H1 (cell line): ENCODE results near the gene LIPA. TPM values are rescaled to one million over a fixed set of nuclear protein-coding genes. Genes with fewer than 3 reads are reported as not detected.

Experiments used
- CEBPB ChIP-seq: IDR thresholded peaks from 2 replicates; pipeline ENCODE4 v1.6.1; 2012; ENCODE audit warnings: low read depth, low read length
- CHD1 ChIP-seq: IDR thresholded peaks from 2 replicates; pipeline ENCODE4 v1.6.1; 2012; ENCODE audit warnings: low read depth, low read length, improper control_type of control experiment
- KDM4A ChIP-seq: IDR thresholded peaks from one replicate; pipeline ENCODE4 v1.7.1; 2012; ENCODE audit warnings: low read depth, mild to moderate bottlenecking, moderate library complexity, low read length, inconsistent platforms; ENCODE audit not compliant: severe bottlenecking
- TEAD4 ChIP-seq: IDR thresholded peaks from 2 replicates; pipeline ENCODE4 v1.6.1; 2012; ENCODE audit warnings: low read depth, low read length, inconsistent platforms, mixed read lengths
- polyA plus RNA-seq, 7 experiments: library from polyadenylated mRNA; depleted of rRNA in 3 of 7; stranded (reverse) in 5 of 7; unstranded in 2 of 7; fragments of >200 nt in 5 of 7; fragments of 200-250 nt in 2 of 7; gene quantifications; 1 replicate in 5 of 7; 2 replicates in 1 of 7; 4 replicates in 1 of 7; pipeline versions ENCODE4 v1.2.1 to v1.2.3, GENCODE V29; 2011 to 2013; ENCODE audit warnings: missing spikeins in 2 of 7, mixed read lengths in 2 of 7
- total RNA-seq: library from RNA; stranded (reverse); fragmentation: NEBNext Ultra II Directional; extraction: Animal tissue kit (Norgen Biotek cat#: 25700); gene quantifications from 2 replicates; pipeline ENCODE4 v1.2.1, GENCODE V29; 2021
- TF ChIP-seq, protein P1 (sequence below): fragments of 300-600 bp; sonication (generic); IDR thresholded peaks from 2 replicates; pipeline ENCODE4 v1.7.1; 2012; ENCODE audit warnings: low read length, moderate library complexity, mild to moderate bottlenecking, inconsistent platforms; ENCODE audit not compliant: insufficient replicate concordance
- TF ChIP-seq, protein P2 (sequence below): IDR thresholded peaks from 2 replicates; pipeline ENCODE4 v1.6.1; 2012; ENCODE audit warnings: low read length, inconsistent platforms

Gene LIPA
- total and polyA plus RNA-seq, 2 of the 8 experiments (the other 6 are each of a cell fraction or from before 2014, with no cell fraction given): 18.1 to 32.4 TPM

DNA sequence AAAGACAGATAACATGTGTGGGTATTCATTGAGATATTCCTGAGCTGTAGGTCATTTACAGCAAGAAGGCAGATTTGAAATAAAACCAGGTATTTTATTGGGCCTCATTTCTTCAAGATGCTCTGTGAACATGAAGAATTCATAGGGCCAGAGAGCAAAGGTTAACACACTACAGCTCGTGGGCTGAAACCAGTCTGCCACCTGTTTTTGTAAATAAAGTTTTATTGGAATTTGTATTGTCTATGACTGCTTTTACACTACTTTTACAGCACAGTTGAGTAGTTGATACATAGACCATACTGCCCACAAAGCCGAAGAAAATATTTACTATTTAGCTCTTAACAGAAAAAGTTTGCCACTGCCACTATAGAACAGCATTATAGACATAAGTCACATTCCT lies 22.1 kb upstream of the LIPA start (continued):
- TF ChIP-seq, protein P1, sequence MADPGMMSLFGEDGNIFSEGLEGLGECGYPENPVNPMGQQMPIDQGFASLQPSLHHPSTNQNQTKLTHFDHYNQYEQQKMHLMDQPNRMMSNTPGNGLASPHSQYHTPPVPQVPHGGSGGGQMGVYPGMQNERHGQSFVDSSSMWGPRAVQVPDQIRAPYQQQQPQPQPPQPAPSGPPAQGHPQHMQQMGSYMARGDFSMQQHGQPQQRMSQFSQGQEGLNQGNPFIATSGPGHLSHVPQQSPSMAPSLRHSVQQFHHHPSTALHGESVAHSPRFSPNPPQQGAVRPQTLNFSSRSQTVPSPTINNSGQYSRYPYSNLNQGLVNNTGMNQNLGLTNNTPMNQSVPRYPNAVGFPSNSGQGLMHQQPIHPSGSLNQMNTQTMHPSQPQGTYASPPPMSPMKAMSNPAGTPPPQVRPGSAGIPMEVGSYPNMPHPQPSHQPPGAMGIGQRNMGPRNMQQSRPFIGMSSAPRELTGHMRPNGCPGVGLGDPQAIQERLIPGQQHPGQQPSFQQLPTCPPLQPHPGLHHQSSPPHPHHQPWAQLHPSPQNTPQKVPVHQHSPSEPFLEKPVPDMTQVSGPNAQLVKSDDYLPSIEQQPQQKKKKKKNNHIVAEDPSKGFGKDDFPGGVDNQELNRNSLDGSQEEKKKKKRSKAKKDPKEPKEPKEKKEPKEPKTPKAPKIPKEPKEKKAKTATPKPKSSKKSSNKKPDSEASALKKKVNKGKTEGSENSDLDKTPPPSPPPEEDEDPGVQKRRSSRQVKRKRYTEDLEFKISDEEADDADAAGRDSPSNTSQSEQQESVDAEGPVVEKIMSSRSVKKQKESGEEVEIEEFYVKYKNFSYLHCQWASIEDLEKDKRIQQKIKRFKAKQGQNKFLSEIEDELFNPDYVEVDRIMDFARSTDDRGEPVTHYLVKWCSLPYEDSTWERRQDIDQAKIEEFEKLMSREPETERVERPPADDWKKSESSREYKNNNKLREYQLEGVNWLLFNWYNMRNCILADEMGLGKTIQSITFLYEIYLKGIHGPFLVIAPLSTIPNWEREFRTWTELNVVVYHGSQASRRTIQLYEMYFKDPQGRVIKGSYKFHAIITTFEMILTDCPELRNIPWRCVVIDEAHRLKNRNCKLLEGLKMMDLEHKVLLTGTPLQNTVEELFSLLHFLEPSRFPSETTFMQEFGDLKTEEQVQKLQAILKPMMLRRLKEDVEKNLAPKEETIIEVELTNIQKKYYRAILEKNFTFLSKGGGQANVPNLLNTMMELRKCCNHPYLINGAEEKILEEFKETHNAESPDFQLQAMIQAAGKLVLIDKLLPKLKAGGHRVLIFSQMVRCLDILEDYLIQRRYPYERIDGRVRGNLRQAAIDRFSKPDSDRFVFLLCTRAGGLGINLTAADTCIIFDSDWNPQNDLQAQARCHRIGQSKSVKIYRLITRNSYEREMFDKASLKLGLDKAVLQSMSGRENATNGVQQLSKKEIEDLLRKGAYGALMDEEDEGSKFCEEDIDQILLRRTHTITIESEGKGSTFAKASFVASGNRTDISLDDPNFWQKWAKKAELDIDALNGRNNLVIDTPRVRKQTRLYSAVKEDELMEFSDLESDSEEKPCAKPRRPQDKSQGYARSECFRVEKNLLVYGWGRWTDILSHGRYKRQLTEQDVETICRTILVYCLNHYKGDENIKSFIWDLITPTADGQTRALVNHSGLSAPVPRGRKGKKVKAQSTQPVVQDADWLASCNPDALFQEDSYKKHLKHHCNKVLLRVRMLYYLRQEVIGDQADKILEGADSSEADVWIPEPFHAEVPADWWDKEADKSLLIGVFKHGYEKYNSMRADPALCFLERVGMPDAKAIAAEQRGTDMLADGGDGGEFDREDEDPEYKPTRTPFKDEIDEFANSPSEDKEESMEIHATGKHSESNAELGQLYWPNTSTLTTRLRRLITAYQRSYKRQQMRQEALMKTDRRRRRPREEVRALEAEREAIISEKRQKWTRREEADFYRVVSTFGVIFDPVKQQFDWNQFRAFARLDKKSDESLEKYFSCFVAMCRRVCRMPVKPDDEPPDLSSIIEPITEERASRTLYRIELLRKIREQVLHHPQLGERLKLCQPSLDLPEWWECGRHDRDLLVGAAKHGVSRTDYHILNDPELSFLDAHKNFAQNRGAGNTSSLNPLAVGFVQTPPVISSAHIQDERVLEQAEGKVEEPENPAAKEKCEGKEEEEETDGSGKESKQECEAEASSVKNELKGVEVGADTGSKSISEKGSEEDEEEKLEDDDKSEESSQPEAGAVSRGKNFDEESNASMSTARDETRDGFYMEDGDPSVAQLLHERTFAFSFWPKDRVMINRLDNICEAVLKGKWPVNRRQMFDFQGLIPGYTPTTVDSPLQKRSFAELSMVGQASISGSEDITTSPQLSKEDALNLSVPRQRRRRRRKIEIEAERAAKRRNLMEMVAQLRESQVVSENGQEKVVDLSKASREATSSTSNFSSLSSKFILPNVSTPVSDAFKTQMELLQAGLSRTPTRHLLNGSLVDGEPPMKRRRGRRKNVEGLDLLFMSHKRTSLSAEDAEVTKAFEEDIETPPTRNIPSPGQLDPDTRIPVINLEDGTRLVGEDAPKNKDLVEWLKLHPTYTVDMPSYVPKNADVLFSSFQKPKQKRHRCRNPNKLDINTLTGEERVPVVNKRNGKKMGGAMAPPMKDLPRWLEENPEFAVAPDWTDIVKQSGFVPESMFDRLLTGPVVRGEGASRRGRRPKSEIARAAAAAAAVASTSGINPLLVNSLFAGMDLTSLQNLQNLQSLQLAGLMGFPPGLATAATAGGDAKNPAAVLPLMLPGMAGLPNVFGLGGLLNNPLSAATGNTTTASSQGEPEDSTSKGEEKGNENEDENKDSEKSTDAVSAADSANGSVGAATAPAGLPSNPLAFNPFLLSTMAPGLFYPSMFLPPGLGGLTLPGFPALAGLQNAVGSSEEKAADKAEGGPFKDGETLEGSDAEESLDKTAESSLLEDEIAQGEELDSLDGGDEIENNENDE: no peak
- TF ChIP-seq, protein P2, sequence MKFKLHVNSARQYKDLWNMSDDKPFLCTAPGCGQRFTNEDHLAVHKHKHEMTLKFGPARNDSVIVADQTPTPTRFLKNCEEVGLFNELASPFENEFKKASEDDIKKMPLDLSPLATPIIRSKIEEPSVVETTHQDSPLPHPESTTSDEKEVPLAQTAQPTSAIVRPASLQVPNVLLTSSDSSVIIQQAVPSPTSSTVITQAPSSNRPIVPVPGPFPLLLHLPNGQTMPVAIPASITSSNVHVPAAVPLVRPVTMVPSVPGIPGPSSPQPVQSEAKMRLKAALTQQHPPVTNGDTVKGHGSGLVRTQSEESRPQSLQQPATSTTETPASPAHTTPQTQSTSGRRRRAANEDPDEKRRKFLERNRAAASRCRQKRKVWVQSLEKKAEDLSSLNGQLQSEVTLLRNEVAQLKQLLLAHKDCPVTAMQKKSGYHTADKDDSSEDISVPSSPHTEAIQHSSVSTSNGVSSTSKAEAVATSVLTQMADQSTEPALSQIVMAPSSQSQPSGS: no peak
- TF ChIP-seq CEBPB: no peak
- no peak for TF ChIP-seq TEAD4
- no peak for TF ChIP-seq KDM4A
- TF ChIP-seq CHD1: no peak
